HEK293T (cell line): ENCODE data around the gene TMBIM4.

ENCODE experiments used
- BHLHE40 ChIP-seq: fragments of 450-650 bp; IDR thresholded peaks from 2 replicates; pipeline ENCODE4 v1.6.1; 2016; ENCODE audit warnings: mild to moderate bottlenecking, moderate library complexity, borderline replicate concordance
- FOXA1 ChIP-seq: fragments of 450-650 bp; IDR thresholded peaks from 2 replicates; pipeline ENCODE4 v1.6.1; 2016; ENCODE audit warnings: mild to moderate bottlenecking
- SUZ12 ChIP-seq: fragments of 450-650 bp; IDR thresholded peaks from 2 replicates; pipeline ENCODE4 v1.6.1; 2016; ENCODE audit warnings: mild to moderate bottlenecking

- TF ChIP-seq BHLHE40 (no peak), SUZ12 (no peak), FOXA1 (no peak)
Observed at GRCh38 chr12:66206141-66206540, 36.3 kb upstream of the TMBIM4 start.
